Suprapubic skin (tissue), 4 donors: Measurements from ENCODE around the gene SFI1. TPM values are rescaled to one million over a fixed set of nuclear protein-coding genes. Genes with fewer than 3 reads are reported as not detected.
A peak's percentile ranks its signal among the peaks of the same experiment; 100 is the strongest.

Experiments used
- DNase-seq, 2 donors: peaks; one replicate each; pipeline ENCODE4 v3.0.0-alpha.2; 2019; ENCODE audit warnings: low spot score in 2 of 2
- H3K27ac ChIP-seq: fragments of 200-600 bp; sonication (generic); one replicate; pipeline ENCODE4 v1.5.1; 2019
- H3K27me3 ChIP-seq: fragments of 200-600 bp; sonication (generic); one replicate; pipeline ENCODE4 v1.5.1; 2019
- H3K36me3 ChIP-seq: fragments of 200-600 bp; sonication (generic); one replicate; pipeline ENCODE4 v1.5.1; 2019
- H3K4me1 ChIP-seq: fragments of 200-600 bp; sonication (generic); one replicate; pipeline ENCODE4 v1.5.1; 2019
- H3K4me3 ChIP-seq: fragments of 200-600 bp; sonication (generic); one replicate; pipeline ENCODE4 v1.5.1; 2019; ENCODE audit warnings: mild to moderate bottlenecking
- H3K9me3 ChIP-seq: fragments of 200-600 bp; sonication (generic); one replicate; pipeline ENCODE4 v1.5.1; 2019
- EP300 ChIP-seq: sonication (generic); formaldehyde crosslinking; IDR thresholded peaks from one replicate; pipeline ENCODE4 v1.6.1; 2017; ENCODE audit warnings: antibody characterized with exemption
- POLR2A ChIP-seq, 2 donors: fragments of 450-650 bp; IDR thresholded peaks; one replicate each; pipeline ENCODE4 v1.6.1; 2017; ENCODE audit warnings: antibody characterized with exemption in 2 of 2, mild to moderate bottlenecking in 2 of 2, moderate library complexity in 2 of 2
- POLR2AphosphoS5 ChIP-seq, 3 donors: sonication (generic); formaldehyde crosslinking; IDR thresholded peaks; one replicate each; pipeline ENCODE4 v1.6.1; 2017; ENCODE audit warnings: antibody characterized with exemption in 3 of 3
- WGBS: methylation state at CpG from one replicate; pipeline ENCODE4 v1.1.5; 2018; 5-methylcytosine and 5-hydroxymethylcytosine counted together
- total RNA-seq, 4 donors: library from RNA; depleted of rRNA; stranded (reverse); fragments of >200 nt; gene quantifications; one replicate each; pipeline ENCODE4 v1.1.0, GENCODE V29; 2016
- TF ChIP-seq, protein P1 (sequence below), 2 donors: fragments of 200-600 bp in 1 of 2; fragments of 450-650 bp in 1 of 2; sonication (generic) in 1 of 2; IDR thresholded peaks; one replicate each; pipeline ENCODE4 v1.5.1; 2016 to 2019; ENCODE audit warnings: antibody characterized with exemption in 2 of 2, mild to moderate bottlenecking in 1 of 2, moderate library complexity in 1 of 2

The SFI1 gene
- total RNA-seq, 4 donors from 2014 or later: 21.2 to 128 (median 40.7) TPM

DNA sequence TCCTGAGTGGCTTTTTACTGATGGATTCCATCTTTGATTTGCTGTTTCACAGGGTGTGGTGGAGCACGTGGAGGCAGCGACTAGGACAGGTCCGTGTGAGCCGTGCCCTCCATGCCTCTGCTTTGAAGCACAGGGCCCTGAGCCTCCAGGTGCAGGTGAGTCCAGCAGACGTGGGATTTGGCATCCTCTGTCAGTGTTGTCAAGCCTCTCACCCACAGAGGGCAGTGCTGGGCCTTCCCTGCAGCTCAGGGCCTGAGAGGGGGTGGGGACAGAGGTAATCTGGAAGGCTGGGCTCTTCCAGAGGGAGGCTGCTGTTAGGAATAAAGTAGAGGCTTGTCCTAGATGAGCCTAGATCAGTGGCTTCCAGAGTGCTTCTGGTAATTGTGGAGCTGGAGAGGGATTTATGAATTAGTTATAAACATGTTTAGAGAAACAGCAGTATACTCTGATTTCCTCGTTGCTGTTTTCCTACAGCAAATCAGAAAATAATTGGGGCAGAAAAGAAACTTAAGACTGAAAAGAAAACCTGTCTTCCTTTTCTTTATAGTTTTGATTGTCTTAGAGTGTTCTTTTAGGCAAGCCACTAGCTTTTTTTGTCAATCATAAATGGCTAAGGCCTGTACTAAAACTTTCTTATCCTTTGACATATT, 65.0 kb downstream of the SFI1 start:
- DNase-seq: peak in 1 of 2 donors; percentile 65
- H3K4me1 ChIP-seq: no peaks in the 10 kb centered on the region
- no peak overlapping the region for H3K27ac ChIP-seq
- no peak overlapping the region for H3K4me3 ChIP-seq
- WGBS: 50% methylated on average over 6 of the region's 6 CpGs
- H3K27me3 ChIP-seq: no peaks in the 10 kb centered on the region
- TF ChIP-seq EP300: no peak
- TF ChIP-seq, protein P1, sequence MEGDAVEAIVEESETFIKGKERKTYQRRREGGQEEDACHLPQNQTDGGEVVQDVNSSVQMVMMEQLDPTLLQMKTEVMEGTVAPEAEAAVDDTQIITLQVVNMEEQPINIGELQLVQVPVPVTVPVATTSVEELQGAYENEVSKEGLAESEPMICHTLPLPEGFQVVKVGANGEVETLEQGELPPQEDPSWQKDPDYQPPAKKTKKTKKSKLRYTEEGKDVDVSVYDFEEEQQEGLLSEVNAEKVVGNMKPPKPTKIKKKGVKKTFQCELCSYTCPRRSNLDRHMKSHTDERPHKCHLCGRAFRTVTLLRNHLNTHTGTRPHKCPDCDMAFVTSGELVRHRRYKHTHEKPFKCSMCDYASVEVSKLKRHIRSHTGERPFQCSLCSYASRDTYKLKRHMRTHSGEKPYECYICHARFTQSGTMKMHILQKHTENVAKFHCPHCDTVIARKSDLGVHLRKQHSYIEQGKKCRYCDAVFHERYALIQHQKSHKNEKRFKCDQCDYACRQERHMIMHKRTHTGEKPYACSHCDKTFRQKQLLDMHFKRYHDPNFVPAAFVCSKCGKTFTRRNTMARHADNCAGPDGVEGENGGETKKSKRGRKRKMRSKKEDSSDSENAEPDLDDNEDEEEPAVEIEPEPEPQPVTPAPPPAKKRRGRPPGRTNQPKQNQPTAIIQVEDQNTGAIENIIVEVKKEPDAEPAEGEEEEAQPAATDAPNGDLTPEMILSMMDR (IDR thresholded peaks at IDR 0.05): peak; percentile 23 to 63
- H3K9me3 ChIP-seq: no peaks in the 10 kb centered on the region
- peaks cover 18% of the 10 kb centered on the region for H3K36me3 ChIP-seq

DNA sequence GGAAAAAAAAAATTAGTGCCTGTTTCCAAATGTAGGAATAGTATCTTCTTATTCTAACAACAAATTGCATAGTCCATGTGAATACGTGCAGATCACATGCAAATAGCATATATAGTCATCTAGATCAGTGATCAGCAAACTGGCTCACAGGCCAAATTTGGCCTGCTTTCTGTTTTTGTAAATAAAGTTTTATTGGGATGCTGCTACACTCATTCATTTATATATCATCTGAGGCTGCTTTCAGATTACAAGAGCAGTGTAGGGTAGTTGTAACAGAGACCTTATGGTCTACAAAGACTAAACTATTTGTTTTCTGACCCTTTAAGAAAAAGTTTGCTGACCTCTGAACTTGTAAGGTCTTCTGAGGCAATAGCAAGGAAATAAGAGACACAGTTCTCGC, 65.6 kb downstream of the SFI1 start:
- no peaks in the 10 kb centered on the region for H3K4me1 ChIP-seq
- no peak overlapping the region for H3K27ac ChIP-seq
- H3K9me3 ChIP-seq: no peaks in the 10 kb centered on the region
- H3K36me3 ChIP-seq: peaks cover 16% of the 10 kb centered on the region
- no peaks in the 10 kb centered on the region for H3K27me3 ChIP-seq
- no peak for TF ChIP-seq EP300
- H3K4me3 ChIP-seq: no peak overlapping the region
- DNase-seq: no peak
- WGBS: 98% methylated on average over 2 of the region's 2 CpGs

DNA sequence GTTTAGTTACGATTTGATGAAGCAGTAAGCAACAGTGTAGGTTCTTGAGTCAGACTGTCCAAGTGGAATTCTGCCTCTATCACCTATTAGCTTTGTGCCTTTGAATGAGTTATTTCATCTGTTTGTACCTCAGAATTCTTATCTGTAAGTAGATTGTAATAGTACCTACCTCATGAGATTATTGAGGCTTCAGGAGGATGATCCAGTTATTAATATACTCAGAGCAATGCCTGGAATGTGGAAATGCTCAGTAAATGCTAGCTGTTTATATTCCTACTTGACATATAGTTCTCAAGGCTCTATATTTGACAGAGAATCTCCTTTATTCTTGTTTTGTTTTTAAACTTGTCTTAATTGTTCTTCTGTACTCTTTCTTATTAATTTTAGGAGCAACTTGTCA, 70.1 kb downstream of the SFI1 start:
- H3K4me3 ChIP-seq: no peak overlapping the region
- TF ChIP-seq, protein P1 (IDR thresholded peaks at IDR 0.05): no peak
- TF ChIP-seq POLR2AphosphoS5 (IDR thresholded peaks at IDR 0.05) (no peak), EP300 (no peak), POLR2A (IDR thresholded peaks at IDR 0.05) (no peak)
- H3K36me3 ChIP-seq: no peaks in the 10 kb centered on the region
- no peaks in the 10 kb centered on the region for H3K27me3 ChIP-seq
- H3K4me1 ChIP-seq: no peaks in the 10 kb centered on the region
- H3K9me3 ChIP-seq: no peaks in the 10 kb centered on the region
- no peak overlapping the region for H3K27ac ChIP-seq
- no peak for DNase-seq
- WGBS: 100% methylated on average over 1 of the region's 1 CpG

DNA sequence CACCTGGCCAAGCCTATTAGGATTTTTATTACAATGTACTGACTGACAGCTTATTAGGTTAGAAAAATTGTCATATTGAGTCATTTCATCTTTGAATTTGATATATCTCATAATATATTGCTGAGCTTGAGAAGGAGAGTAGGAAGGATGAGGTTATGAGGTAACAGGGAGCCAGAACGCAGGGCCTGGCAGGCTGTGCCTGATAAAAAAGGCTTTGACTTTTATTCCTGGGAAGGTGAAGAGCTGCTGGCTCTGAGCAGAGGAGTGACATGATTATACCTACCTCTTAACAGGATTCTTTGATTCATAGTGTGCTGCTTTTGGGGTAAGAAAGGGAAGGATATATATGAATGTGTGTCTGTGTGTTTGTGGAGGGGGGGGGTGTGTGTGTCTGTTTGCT, 70.9 kb downstream of the SFI1 start:
- Histone ChIP-seq H3K27me3 (no peaks in the 10 kb centered on the region), H3K4me3 (no peak overlapping the region), H3K9me3 (no peaks in the 10 kb centered on the region), H3K36me3 (no peaks in the 10 kb centered on the region), H3K27ac (no peak overlapping the region), H3K4me1 (no peaks in the 10 kb centered on the region)
- 93% methylated on average over 1 of the region's 1 CpG for WGBS
- DNase-seq: no peak
- no peak for TF ChIP-seq POLR2AphosphoS5 (IDR thresholded peaks at IDR 0.05)
- no peak for TF ChIP-seq POLR2A (IDR thresholded peaks at IDR 0.05)
- no peak for TF ChIP-seq EP300
- TF ChIP-seq, protein P1 (IDR thresholded peaks at IDR 0.05): no peak

DNA sequence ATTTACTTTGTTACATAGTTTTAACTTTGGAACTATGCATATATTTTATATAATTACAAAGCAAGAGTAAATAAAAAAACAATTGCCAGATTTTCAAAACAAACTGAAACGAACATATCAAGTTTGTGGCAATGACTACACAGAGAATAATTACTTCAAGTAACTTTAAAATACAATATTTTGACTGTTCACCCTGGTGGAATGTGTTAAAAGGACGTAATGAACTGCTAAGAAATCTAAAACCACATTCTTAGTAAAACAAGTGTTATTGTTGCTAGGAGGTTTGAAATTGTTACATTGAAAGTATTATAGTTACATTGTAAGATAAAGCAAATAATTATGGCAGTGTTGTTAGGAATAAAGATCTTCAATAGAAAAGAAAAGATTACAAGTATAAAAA, 71.4 kb downstream of the SFI1 start:
- Histone ChIP-seq H3K27me3 (no peaks in the 10 kb centered on the region), H3K9me3 (no peaks in the 10 kb centered on the region), H3K4me3 (no peak overlapping the region), H3K27ac (no peak overlapping the region), H3K36me3 (no peaks in the 10 kb centered on the region), H3K4me1 (no peaks in the 10 kb centered on the region)
- WGBS: 86% methylated on average over 2 of the region's 2 CpGs
- no peak for TF ChIP-seq EP300
- TF ChIP-seq POLR2AphosphoS5 (IDR thresholded peaks at IDR 0.05): no peak
- no peak for TF ChIP-seq POLR2A (IDR thresholded peaks at IDR 0.05)
- TF ChIP-seq, protein P1 (IDR thresholded peaks at IDR 0.05): no peak
- no peak for DNase-seq

DNA sequence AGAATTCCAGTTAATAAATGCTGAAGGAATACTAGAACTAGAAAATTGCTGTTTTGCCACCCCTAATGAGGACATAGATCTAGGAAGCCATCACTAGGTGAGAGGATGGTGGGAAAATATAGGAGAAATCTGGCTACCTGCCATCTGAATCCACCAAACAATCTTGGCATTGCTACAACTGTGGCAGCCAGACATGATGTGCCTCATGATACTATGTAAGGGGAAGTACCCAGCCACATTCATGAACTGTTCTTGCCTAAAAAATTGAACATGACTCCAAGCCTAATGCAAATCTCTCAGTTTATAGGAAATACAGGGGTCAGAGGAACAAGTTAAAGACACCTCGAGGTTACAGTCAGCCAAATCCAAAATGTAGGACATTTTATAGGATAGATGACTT, 72.8 kb downstream of the SFI1 start:
- H3K27ac ChIP-seq: no peak overlapping the region
- no peaks in the 10 kb centered on the region for H3K9me3 ChIP-seq
- WGBS: 96% methylated on average over 1 of the region's 1 CpG
- no peaks in the 10 kb centered on the region for H3K4me1 ChIP-seq
- H3K36me3 ChIP-seq: peaks cover 8% of the 10 kb centered on the region
- no peaks in the 10 kb centered on the region for H3K27me3 ChIP-seq
- TF ChIP-seq POLR2AphosphoS5 (IDR thresholded peaks at IDR 0.05) (no peak), EP300 (no peak), POLR2A (IDR thresholded peaks at IDR 0.05) (no peak)
- TF ChIP-seq, protein P1 (IDR thresholded peaks at IDR 0.05): no peak
- H3K4me3 ChIP-seq: no peak overlapping the region
- no peak for DNase-seq
